ENCODE results near the gene SLC10A1.
A peak's percentile ranks its signal among the peaks of the same experiment; 100 is the strongest.

The SLC10A1 gene

DNA sequence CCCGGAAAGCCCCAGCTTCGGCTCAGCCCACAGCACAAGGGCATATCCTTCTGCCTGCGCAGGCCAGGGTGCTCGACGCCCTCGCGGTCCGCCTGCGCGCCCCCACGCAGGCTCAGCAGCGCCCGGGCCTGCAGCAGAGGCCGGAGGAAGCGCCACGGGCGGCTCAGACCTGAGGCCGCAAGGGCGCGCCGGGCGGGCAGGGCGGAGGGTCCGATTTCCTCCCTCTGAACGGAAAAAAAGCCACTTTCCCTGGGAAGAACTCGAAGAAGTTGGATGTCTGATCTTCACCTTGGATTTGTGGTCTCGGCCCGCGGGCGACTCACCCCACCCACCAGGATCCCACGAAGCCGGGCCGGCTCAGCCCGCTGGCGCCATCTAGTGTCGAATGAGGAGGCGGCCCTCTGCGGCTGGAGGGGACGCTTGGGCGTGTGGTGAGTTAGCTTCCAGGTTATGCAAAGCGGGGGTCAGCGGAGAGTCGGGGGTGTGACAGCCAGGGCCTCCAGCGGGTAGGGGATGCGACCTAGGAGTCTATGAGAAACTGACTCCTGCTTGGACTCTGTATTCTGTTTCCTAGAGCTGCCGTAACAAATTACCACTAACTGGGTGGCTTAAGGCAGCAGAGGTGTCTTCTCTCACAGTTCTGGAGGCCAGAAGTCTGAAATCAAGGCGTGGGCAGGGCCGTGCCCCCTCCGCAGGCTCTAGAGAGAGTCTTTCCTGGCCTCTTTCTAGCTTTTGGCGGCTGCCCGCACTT, 70.1 kb downstream of the SLC10A1 start:
- TF ChIP-seq, protein P1, sequence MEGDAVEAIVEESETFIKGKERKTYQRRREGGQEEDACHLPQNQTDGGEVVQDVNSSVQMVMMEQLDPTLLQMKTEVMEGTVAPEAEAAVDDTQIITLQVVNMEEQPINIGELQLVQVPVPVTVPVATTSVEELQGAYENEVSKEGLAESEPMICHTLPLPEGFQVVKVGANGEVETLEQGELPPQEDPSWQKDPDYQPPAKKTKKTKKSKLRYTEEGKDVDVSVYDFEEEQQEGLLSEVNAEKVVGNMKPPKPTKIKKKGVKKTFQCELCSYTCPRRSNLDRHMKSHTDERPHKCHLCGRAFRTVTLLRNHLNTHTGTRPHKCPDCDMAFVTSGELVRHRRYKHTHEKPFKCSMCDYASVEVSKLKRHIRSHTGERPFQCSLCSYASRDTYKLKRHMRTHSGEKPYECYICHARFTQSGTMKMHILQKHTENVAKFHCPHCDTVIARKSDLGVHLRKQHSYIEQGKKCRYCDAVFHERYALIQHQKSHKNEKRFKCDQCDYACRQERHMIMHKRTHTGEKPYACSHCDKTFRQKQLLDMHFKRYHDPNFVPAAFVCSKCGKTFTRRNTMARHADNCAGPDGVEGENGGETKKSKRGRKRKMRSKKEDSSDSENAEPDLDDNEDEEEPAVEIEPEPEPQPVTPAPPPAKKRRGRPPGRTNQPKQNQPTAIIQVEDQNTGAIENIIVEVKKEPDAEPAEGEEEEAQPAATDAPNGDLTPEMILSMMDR (IDR thresholded peaks at IDR 0.05; ENCODE audit: low read length, missing control alignments), result peak; percentile 93
- H3K4me3 ChIP-seq (replicated peaks; ENCODE audit: low read depth, low read length), result peak overlapping the region; percentile 34
- DNase-seq (ENCODE audit: low read depth), result peak; percentile 82

All from fibroblast of pulmonary artery (primary cell).